OCI-LY1 (cell line): ENCODE results near the gene PDZD2.

Experiments used
- EZH2 ChIP-seq: fragments of 200-600 bp; sonication (generic), shearing (Covaris generic); IDR thresholded peaks from 2 replicates; pipeline ENCODE4 v1.8.0; 2017; ENCODE audit warnings: borderline replicate concordance, mixed run types, mild to moderate bottlenecking, antibody characterized with exemption, low read length, moderate library complexity, mixed read lengths
- TF ChIP-seq, protein P1 (sequence below): fragments of 200-600 bp; sonication (generic), shearing (Covaris generic); IDR thresholded peaks from 2 replicates; pipeline ENCODE4 v1.5.1; 2017; ENCODE audit warnings: mild to moderate bottlenecking, antibody characterized with exemption, low read length, moderate library complexity, mixed read lengths

DNA sequence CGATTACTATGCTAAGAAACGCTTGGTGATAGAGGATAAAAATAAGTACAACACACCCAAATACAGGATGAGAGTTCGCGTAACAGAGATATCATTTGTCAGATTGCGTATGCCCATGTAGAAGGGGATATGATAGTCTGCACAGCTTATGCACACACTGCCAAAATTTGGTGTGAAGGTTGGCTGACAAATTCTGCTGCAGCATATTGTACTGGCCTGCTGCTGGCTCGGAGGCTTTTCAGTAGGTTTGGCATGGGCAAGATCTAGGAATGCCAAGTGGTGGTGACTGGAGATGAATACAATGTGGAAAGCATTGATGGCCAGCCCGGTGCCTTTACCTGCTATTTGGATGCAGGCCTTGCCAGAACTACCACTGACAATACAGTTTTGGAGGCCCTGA, 208.4 kb downstream of the PDZD2 start:
- TF ChIP-seq, protein P1, sequence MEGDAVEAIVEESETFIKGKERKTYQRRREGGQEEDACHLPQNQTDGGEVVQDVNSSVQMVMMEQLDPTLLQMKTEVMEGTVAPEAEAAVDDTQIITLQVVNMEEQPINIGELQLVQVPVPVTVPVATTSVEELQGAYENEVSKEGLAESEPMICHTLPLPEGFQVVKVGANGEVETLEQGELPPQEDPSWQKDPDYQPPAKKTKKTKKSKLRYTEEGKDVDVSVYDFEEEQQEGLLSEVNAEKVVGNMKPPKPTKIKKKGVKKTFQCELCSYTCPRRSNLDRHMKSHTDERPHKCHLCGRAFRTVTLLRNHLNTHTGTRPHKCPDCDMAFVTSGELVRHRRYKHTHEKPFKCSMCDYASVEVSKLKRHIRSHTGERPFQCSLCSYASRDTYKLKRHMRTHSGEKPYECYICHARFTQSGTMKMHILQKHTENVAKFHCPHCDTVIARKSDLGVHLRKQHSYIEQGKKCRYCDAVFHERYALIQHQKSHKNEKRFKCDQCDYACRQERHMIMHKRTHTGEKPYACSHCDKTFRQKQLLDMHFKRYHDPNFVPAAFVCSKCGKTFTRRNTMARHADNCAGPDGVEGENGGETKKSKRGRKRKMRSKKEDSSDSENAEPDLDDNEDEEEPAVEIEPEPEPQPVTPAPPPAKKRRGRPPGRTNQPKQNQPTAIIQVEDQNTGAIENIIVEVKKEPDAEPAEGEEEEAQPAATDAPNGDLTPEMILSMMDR, result no peak
- TF ChIP-seq EZH2, result no peak
